GM10266 (cell line): ENCODE data around the gene CADPS.

ENCODE experiments used
- DNase-seq: peaks from one replicate; pipeline ENCODE4 v3.0.0; 2012; ENCODE audit errors: extremely low spot score
- TF ChIP-seq, protein P1 (sequence below): IDR thresholded peaks from 2 replicates; pipeline ENCODE4 v1.5.1; 2012; ENCODE audit warnings: mild to moderate bottlenecking, low read depth; ENCODE audit not compliant: control insufficient read depth, insufficient read depth; ENCODE audit errors: missing control alignments

CADPS gene

DNA sequence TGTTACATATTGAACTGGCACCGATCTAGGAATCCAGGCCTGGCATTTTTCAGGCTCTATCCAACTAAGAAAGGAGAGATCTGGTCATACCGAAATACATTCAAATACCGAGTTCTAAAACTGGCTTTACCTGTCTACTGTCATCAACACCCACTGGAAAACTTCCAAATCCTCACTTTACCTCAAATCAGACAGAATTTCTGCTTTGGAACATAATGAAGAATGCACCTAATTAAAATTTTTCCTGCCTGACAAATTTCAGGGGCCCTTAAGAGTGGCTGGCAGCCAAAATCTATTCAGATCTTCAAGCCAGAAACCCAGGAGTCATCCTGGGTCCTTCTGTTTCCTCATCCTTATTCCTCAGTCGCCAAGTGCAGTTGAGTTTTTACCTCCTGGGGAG, 303.3 kb downstream of the CADPS start:
- TF ChIP-seq, protein P1, sequence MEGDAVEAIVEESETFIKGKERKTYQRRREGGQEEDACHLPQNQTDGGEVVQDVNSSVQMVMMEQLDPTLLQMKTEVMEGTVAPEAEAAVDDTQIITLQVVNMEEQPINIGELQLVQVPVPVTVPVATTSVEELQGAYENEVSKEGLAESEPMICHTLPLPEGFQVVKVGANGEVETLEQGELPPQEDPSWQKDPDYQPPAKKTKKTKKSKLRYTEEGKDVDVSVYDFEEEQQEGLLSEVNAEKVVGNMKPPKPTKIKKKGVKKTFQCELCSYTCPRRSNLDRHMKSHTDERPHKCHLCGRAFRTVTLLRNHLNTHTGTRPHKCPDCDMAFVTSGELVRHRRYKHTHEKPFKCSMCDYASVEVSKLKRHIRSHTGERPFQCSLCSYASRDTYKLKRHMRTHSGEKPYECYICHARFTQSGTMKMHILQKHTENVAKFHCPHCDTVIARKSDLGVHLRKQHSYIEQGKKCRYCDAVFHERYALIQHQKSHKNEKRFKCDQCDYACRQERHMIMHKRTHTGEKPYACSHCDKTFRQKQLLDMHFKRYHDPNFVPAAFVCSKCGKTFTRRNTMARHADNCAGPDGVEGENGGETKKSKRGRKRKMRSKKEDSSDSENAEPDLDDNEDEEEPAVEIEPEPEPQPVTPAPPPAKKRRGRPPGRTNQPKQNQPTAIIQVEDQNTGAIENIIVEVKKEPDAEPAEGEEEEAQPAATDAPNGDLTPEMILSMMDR = no peak
- no peak for DNase-seq

DNA sequence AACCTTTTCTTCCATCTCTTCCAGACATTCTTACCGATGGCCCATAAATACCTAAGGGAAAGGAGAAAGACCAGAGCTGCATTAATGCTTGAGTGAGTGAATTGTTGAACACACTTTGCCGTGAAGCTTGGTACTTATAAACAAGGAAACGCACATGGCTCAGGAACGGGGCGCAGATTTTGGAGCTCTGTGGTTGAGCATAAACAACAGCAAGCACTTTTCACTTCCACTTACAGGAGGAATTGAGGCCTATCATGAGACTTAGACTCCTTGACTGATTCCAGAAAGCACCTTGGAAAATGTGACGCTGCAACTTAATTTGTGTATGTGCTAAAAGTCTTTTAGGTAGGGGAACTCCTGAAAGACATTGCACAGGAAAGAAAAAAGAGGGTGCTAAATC, 304.3 kb downstream of the CADPS start:
- TF ChIP-seq, protein P1 = no peak
- DNase-seq = no peak

DNA sequence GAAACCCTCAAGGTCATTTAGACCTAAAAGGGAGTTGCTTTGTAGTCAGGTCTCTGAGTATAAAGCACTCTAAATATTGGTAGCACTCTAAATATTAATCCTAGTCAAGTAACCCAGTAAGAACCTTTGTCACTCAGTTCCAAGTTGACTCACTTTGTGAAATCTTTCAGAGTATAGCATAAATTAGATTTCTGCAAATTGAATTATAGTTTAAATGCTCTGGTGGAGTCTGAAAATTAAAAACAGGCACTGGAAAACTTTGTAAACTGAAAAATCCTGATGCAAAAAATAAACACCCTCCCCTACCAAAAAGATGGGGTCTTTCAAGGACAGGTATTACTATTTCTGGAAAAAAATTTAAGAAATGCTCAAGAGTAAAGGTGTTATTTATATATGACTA, 305.6 kb downstream of the CADPS start:
- TF ChIP-seq, protein P1 = no peak
- no peak for DNase-seq

DNA sequence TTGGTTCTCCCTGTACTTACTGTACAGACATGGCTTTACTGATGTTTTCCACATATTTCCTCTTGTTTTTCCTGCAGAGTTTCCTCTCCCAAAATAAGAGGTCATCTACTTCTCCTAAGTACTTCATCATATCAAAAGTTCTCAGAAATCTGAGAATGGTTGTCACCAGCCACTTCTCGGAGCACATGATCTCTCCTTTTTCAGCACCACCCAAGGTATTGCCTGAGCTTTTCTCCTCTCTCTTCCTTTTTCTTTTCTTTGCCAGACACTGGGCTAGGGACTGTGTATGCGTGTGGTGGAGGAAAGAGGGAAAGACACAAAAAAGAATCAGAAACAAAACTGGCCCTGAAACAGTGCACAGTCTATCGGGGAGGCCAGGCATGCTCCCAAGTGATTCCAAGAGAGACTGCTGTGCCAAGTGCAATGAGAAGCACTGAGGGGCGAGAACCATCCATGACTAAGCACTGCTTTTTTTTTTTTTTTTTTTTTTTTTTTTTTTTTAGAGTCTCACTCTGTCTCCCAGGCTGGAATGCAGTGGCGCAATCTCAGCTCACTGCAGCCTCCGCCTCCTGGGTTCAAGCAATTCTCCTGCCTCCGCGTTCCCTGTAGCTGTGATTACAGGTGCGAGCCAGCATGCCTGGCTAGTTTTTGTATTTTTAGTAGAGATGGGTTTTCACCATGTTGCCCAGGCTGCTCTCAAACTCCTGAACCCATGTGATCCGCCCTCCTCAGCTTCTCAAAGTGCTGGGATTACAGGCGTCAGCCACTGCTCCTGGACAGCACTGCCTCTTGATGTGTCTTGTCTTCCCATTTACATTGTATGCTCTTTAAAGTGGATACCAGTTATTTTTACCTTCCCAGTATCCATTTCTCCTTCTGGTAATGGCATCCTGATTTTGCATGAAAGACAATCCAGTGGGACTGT, 307.9 kb downstream of the CADPS start:
- TF ChIP-seq, protein P1 = no peak
- DNase-seq = no peak

DNA sequence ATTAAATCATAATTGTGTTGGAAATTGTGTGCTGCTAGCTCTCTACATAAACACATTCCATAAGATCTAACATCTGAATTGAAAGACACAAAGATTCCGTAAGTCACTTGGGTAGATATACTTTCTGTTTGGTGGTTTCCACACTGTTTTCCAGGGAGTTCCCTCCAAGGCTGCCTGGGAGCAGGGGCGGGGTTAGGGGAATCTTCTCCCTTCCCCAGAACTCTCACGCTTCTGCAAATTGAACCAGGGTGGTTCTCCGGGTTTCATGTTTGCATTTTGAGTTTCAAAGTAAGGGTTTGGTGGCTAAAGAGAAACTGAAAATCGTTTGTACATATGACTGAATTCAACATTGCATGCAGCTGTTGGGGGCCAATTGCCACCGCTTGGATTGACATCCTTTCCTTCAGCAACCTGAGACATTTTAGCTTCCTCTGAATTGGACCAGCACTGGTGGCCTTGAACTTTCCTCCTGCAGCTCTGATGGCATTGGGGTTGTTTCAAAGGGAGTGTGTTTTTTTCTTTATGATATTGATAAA, 309.1 kb downstream of the CADPS start:
- DNase-seq = no peak
- TF ChIP-seq, protein P1 = no peak

DNA sequence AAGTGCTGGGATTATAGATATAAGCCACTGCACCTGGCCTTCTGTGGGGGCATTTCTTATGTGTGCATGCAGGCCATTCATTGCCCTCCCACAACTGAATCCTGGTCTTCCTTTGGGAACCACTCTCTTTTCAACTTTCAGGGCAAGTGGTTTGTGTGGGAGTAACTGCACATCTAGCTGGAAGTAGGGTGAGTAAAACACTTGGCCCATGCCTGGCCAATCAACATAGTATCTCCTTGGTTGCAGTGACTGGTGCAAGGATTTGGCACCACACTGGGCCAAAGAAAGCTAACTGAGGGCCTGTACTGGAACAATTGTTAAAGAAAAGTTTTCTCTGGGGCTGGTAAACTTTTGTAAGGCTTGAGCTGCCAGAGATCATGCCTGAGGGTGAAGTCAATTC, 312.6 kb downstream of the CADPS start:
- TF ChIP-seq, protein P1 = no peak
- DNase-seq = no peak

DNA sequence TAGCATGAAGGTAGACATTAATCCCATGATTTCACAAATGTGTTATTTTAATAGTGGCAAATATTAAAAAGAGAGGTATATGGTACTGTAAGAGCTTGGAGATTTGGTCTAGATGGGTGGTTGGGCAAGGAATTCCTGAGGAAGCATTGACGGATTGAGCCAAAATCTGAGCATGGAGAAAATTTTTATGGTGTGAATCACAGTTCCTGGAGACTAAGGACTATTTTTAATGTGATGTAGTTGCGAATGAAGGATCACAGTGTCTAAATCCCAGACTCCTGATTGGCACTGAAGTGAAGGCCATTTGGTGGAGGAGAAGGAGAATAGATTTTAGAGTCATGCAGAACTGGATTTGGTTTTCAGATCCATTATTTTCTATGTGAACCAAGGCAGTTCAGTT, 313.2 kb downstream of the CADPS start:
- no peak for DNase-seq
- TF ChIP-seq, protein P1 = no peak
